GM23338 (cell line): ENCODE measurements around the gene AGO4.

Source experiments
- CTCF ChIP-seq, 2 experiments: fragments of 200-600 bp in 1 of 2; sonication (generic) in 1 of 2; conservative IDR thresholded peaks; 2 replicates each; pipeline versions ENCODE4 v1.5.1 to v1.6.1; 2016 to 2017; ENCODE audit warnings: antibody characterized with exemption in 2 of 2, low read depth in 2 of 2, mild to moderate bottlenecking in 2 of 2, moderate library complexity in 1 of 2
- EZH2 ChIP-seq: fragments of 200-600 bp; sonication (generic); IDR thresholded peaks from one replicate; pipeline ENCODE4 v1.8.0; 2017; ENCODE audit warnings: antibody characterized with exemption, mild to moderate bottlenecking, low read depth; ENCODE audit not compliant: unreplicated experiment
- REST ChIP-seq: IDR thresholded peaks from one replicate; pipeline ENCODE4 v1.6.1; 2018; ENCODE audit warnings: antibody characterized with exemption; ENCODE audit not compliant: unreplicated experiment

- TF ChIP-seq REST (no peak), CTCF (conservative IDR thresholded peaks at IDR 0.05; ENCODE audit: low read depth in 2 of 2) (peak; percentile 47 to 61), EZH2 (no peak)
Observed at GRCh38 chr1:35857830-35858229, 50.0 kb downstream of the AGO4 start.
